A549 (cell line): ENCODE results near the gene KLK7.

ENCODE experiments used
- CEBPB ChIP-seq, 2 experiments: fragments of >200 bp in 1 of 2; sonication (Bioruptor Twin) in 1 of 2; formaldehyde crosslinking in 1 of 2; IDR thresholded peaks; 2 replicates each; pipeline ENCODE4 v1.6.1; 2012 to 2016
- CHD2 ChIP-seq: fragments of 150-350 bp; IDR thresholded peaks from 2 replicates; pipeline ENCODE4 v1.6.1; 2014; ENCODE audit warnings: low read length; ENCODE audit not compliant: partially characterized antibody
- CHD4 ChIP-seq: fragments of 200-600 bp; sonication (generic); IDR thresholded peaks from 2 replicates; pipeline ENCODE4 v1.6.1; 2016; ENCODE audit warnings: antibody characterized with exemption, mild to moderate bottlenecking, borderline replicate concordance
- EHMT2 ChIP-seq: fragments of 200-600 bp; sonication (generic); IDR thresholded peaks from 2 replicates; pipeline ENCODE4 v1.6.1; 2016; ENCODE audit warnings: antibody characterized with exemption, low read depth, mild to moderate bottlenecking, moderate library complexity
- ESRRA ChIP-seq: fragments of 150-350 bp; IDR thresholded peaks from 2 replicates; pipeline ENCODE4 v1.6.1; 2014; ENCODE audit warnings: mild to moderate bottlenecking, low read length, borderline replicate concordance
- GATA3 ChIP-seq: IDR thresholded peaks from 2 replicates; pipeline ENCODE4 v1.6.1; 2012; ENCODE audit warnings: borderline replicate concordance
- HOXA7 ChIP-seq: fragments of 250-450 bp; sonication (Bioruptor Pico); IDR thresholded peaks from 2 replicates; pipeline ENCODE4 v1.5.0; 2020; ENCODE audit warnings: mild to moderate bottlenecking, moderate library complexity
- RAD21 ChIP-seq, 2 experiments: fragments of >200 bp in 1 of 2; sonication (Bioruptor Twin) in 1 of 2; formaldehyde crosslinking in 1 of 2; IDR thresholded peaks in 1 of 2; conservative IDR thresholded peaks in 1 of 2; 2 replicates in 1 of 2; 3 replicates in 1 of 2; pipeline ENCODE4 v1.6.1; 2012 to 2018; ENCODE audit warnings: inconsistent platforms in 1 of 2
- RARB ChIP-seq: fragments of 250-450 bp; sonication (Bioruptor Pico); IDR thresholded peaks from 2 replicates; pipeline ENCODE4 v1.8.0; 2021; ENCODE audit warnings: mild to moderate bottlenecking, moderate library complexity
- SMC3 ChIP-seq: fragments of >200 bp; sonication (Bioruptor Twin); formaldehyde crosslinking; IDR thresholded peaks from 3 replicates; pipeline ENCODE4 v1.6.1; 2018; ENCODE audit warnings: inconsistent platforms
- TF ChIP-seq, protein P1 (sequence below): fragments of >200 bp; sonication (Bioruptor Twin); formaldehyde crosslinking; IDR thresholded peaks from 3 replicates; pipeline ENCODE4 v1.5.1; 2016
- TF ChIP-seq, protein P2 (sequence below): fragments of 200-600 bp; sonication (generic); IDR thresholded peaks from 2 replicates; pipeline ENCODE4 v1.6.1; 2016; ENCODE audit warnings: antibody characterized with exemption, mild to moderate bottlenecking, moderate library complexity
- TF ChIP-seq, protein P3 (sequence below): fragments of 450-650 bp; IDR thresholded peaks from 2 replicates; pipeline ENCODE4 v1.6.1; 2014; ENCODE audit warnings: antibody characterized with exemption
- TF ChIP-seq, protein P4 (sequence below): IDR thresholded peaks from 2 replicates; pipeline ENCODE4 v1.6.1; 2012

- TF ChIP-seq ESRRA (no peak), HOXA7 (CRISPR knock-in tag) (no peak), RAD21 (conservative IDR thresholded peaks at IDR 0.05 in 1 of 2, IDR thresholded peaks at IDR 0.05 in 1 of 2) (no peak), CEBPB (IDR thresholded peaks at IDR 0.05) (no peak), CHD2 (no peak), CHD4 (no peak), SMC3 (no peak), EHMT2 (no peak), RARB (CRISPR knock-in tag) (no peak), GATA3 (no peak)
- TF ChIP-seq, protein P1, sequence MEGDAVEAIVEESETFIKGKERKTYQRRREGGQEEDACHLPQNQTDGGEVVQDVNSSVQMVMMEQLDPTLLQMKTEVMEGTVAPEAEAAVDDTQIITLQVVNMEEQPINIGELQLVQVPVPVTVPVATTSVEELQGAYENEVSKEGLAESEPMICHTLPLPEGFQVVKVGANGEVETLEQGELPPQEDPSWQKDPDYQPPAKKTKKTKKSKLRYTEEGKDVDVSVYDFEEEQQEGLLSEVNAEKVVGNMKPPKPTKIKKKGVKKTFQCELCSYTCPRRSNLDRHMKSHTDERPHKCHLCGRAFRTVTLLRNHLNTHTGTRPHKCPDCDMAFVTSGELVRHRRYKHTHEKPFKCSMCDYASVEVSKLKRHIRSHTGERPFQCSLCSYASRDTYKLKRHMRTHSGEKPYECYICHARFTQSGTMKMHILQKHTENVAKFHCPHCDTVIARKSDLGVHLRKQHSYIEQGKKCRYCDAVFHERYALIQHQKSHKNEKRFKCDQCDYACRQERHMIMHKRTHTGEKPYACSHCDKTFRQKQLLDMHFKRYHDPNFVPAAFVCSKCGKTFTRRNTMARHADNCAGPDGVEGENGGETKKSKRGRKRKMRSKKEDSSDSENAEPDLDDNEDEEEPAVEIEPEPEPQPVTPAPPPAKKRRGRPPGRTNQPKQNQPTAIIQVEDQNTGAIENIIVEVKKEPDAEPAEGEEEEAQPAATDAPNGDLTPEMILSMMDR: no peak
- TF ChIP-seq, protein P2, sequence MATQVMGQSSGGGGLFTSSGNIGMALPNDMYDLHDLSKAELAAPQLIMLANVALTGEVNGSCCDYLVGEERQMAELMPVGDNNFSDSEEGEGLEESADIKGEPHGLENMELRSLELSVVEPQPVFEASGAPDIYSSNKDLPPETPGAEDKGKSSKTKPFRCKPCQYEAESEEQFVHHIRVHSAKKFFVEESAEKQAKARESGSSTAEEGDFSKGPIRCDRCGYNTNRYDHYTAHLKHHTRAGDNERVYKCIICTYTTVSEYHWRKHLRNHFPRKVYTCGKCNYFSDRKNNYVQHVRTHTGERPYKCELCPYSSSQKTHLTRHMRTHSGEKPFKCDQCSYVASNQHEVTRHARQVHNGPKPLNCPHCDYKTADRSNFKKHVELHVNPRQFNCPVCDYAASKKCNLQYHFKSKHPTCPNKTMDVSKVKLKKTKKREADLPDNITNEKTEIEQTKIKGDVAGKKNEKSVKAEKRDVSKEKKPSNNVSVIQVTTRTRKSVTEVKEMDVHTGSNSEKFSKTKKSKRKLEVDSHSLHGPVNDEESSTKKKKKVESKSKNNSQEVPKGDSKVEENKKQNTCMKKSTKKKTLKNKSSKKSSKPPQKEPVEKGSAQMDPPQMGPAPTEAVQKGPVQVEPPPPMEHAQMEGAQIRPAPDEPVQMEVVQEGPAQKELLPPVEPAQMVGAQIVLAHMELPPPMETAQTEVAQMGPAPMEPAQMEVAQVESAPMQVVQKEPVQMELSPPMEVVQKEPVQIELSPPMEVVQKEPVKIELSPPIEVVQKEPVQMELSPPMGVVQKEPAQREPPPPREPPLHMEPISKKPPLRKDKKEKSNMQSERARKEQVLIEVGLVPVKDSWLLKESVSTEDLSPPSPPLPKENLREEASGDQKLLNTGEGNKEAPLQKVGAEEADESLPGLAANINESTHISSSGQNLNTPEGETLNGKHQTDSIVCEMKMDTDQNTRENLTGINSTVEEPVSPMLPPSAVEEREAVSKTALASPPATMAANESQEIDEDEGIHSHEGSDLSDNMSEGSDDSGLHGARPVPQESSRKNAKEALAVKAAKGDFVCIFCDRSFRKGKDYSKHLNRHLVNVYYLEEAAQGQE: no peak
- TF ChIP-seq, protein P3, sequence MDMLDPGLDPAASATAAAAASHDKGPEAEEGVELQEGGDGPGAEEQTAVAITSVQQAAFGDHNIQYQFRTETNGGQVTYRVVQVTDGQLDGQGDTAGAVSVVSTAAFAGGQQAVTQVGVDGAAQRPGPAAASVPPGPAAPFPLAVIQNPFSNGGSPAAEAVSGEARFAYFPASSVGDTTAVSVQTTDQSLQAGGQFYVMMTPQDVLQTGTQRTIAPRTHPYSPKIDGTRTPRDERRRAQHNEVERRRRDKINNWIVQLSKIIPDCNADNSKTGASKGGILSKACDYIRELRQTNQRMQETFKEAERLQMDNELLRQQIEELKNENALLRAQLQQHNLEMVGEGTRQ: no peak
- TF ChIP-seq, protein P4, sequence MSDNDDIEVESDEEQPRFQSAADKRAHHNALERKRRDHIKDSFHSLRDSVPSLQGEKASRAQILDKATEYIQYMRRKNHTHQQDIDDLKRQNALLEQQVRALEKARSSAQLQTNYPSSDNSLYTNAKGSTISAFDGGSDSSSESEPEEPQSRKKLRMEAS: no peak
These were observed 18.4 kb upstream of the KLK7 start for GRCh38 chr19:51002089-51002532.
